PC-9 (cell line): ENCODE results near the gene CDS1. TPM values are rescaled to one million over a fixed set of nuclear protein-coding genes. Genes with fewer than 3 reads are reported as not detected.

ENCODE experiments used
- BruUV-seq: library from RNA; stranded (reverse); fragments of 400-500 nt; replicated peaks from 2 replicates; lab custom pipeline; 2021; lab: Mats Ljungman, UMichigan
- CTCF ChIA-PET: fragments of 300-600 bp; sonication (Branson Sonifier 250); formaldehyde crosslinking; loops from one replicate; lab custom pipeline; 2022; ENCODE audit warnings: antibody characterized with exemption; lab: Charles Lee
- POLR2A ChIA-PET: fragments of 300-600 bp; sonication (Branson Sonifier 250); formaldehyde crosslinking; loops from one replicate; lab custom pipeline; 2022; ENCODE audit warnings: antibody characterized with exemption; ENCODE audit not compliant: unreplicated experiment; lab: Charles Lee
- DNase-seq, 2 experiments: peaks; one replicate each; pipeline versions ENCODE4 v3.0.0 to v3.0.0-alpha.2; 2015 to 2022; ENCODE audit warnings: mixed read lengths in 1 of 2
- H2AFZ ChIP-seq: fragments of 200-600 bp; sonication (generic); 2 replicates; pipeline ENCODE4 v1.8.1; 2017; ENCODE audit warnings: antibody characterized with exemption
- H3F3A ChIP-seq: fragments of 200-600 bp; sonication (generic); 2 replicates; pipeline ENCODE4 v1.8.1; 2017; ENCODE audit warnings: antibody characterized with exemption, mild to moderate bottlenecking, low read depth; ENCODE audit not compliant: insufficient read depth
- H3K27ac ChIP-seq: fragments of 200-600 bp; sonication (generic); 2 replicates; pipeline ENCODE4 v1.6.1; 2016; ENCODE audit warnings: mixed run types
- H3K27me3 ChIP-seq: fragments of 200-600 bp; sonication (generic); 2 replicates; pipeline ENCODE4 v1.6.1; 2016; ENCODE audit warnings: low read depth, mixed run types; ENCODE audit not compliant: insufficient read depth
- H3K36me3 ChIP-seq: fragments of 200-600 bp; sonication (generic); 2 replicates; pipeline ENCODE4 v1.6.1; 2016; ENCODE audit warnings: low read depth, mixed run types
- H3K4me1 ChIP-seq: fragments of 200-600 bp; sonication (generic); replicated peaks from 2 replicates; pipeline ENCODE4 v1.6.1; 2016; ENCODE audit warnings: mixed run types; ENCODE audit not compliant: insufficient read depth
- H3K4me2 ChIP-seq: fragments of 200-600 bp; sonication (generic); 2 replicates; pipeline ENCODE4 v1.6.1; 2017; ENCODE audit warnings: mixed run types
- H3K4me3 ChIP-seq: fragments of 200-600 bp; sonication (generic); 2 replicates; pipeline ENCODE4 v1.6.1; 2016; ENCODE audit warnings: mixed run types
- H3K79me2 ChIP-seq: fragments of 200-600 bp; sonication (generic); 2 replicates; pipeline ENCODE4 v1.6.1; 2017; ENCODE audit warnings: low read depth, mixed run types
- H3K9me2 ChIP-seq: fragments of 200-600 bp; sonication (generic); 2 replicates; pipeline ENCODE4 v1.8.1; 2017; ENCODE audit warnings: mild to moderate bottlenecking; ENCODE audit not compliant: insufficient read depth
- H3K9me3 ChIP-seq: fragments of 200-600 bp; sonication (generic); 2 replicates; pipeline ENCODE4 v1.8.1; 2016; ENCODE audit warnings: low read depth; ENCODE audit not compliant: insufficient read depth
- H4K20me1 ChIP-seq: fragments of 200-600 bp; sonication (generic); 2 replicates; pipeline ENCODE4 v1.8.1; 2017; ENCODE audit not compliant: insufficient read depth
- CTCF ChIP-seq: fragments of 200-600 bp; sonication (generic); conservative IDR thresholded peaks from 2 replicates; pipeline ENCODE4 v1.6.1; 2017; ENCODE audit warnings: mixed run types, antibody characterized with exemption, mild to moderate bottlenecking, moderate library complexity
- EZH2 ChIP-seq: fragments of 200-600 bp; sonication (generic); IDR thresholded peaks from 2 replicates; pipeline ENCODE4 v1.8.0; 2017; ENCODE audit warnings: antibody characterized with exemption, low read depth
- intact Hi-C: fragments of 100-400 bp; cut with micrococcal nuclease; formaldehyde crosslinking; loops from one replicate; pipeline ENCODE4 v1.10.0; 2022; ENCODE audit not compliant: unreplicated experiment
- total RNA-seq: library from RNA; stranded (reverse); gene quantifications from 2 replicates; pipeline ENCODE4 v1.2.3, GENCODE V29; 2021

The CDS1 gene
- total RNA-seq, 1 experiment from 2014 or later: 35.6 TPM

GRCh38 chr4:84697615-84698201 is 114.8 kb downstream of the CDS1 start:
- no peaks in the 10 kb centered on the region for H3K9me3 ChIP-seq
- CTCF ChIA-PET: no interaction called here
- H3F3A ChIP-seq: no peaks in the 10 kb centered on the region; the same call in 1 of the 2 replicates
- no peaks in the 10 kb centered on the region for H3K27me3 ChIP-seq
- 0 out of 2 replicates have a peak, but pooled peaks cover 6% of the 10 kb centered on the region for H3K36me3 ChIP-seq
- no peak overlapping the region for H2AFZ ChIP-seq
- intact Hi-C loops: no loop called here
- H3K9me2 ChIP-seq: no peaks in the 10 kb centered on the region
- H3K79me2 ChIP-seq: no peaks in the 10 kb centered on the region
- no TSS peak for BruUV-seq
- H3K4me2 ChIP-seq: no peak overlapping the region
- no peak for DNase-seq
- no peak overlapping the region for H3K27ac ChIP-seq
- peaks cover 8% of the 10 kb centered on the region for H3K4me1 ChIP-seq
- H4K20me1 ChIP-seq: no peaks in the 10 kb centered on the region
- no peak overlapping the region for H3K4me3 ChIP-seq
- POLR2A ChIA-PET: no interaction called here
- TF ChIP-seq EZH2: no peak
- no peak for TF ChIP-seq CTCF

DNA sequence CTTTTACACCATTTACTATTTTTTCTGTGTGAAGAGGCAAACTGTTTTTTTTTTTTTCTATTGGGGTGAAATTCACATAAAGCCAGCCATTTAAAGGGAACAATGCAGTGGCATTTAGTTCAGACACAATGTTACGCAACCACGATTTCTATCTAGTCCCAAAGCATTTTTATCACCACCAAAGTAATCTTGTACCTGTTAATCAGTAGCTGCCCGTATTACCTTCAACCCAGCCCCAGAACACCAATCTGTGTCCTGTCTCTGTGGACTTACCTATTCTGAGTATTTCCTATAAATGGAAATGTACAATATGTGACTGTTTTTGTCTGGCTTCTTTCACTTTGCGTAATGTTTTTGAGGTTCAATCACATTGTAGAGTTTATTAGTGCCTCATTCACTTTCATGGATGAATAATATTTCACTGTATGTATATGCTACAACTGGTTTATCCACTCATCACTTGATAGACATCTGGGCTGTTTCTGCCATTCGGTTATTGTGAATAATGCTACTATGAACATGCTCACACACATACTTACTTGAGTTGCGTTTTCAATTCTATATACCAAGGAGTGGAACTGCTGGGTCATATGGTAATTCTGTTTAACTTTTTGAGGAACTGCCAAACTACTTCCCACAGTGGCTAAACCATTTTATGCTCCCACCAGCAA is 116.2 kb downstream of the CDS1 start:
- TF ChIP-seq CTCF: no peak
- no peak for TF ChIP-seq EZH2
- H3K36me3 ChIP-seq: 0 out of 2 replicates have a peak, but pooled peaks cover 3% of the 10 kb centered on the region
- CTCF ChIA-PET: interaction anchor here (0.7 kb wide), 1 partner anchor 43 kb away, joined by 6 read pairs; no protein-coding TSS in a partner anchor
- peaks cover 5% of the 10 kb centered on the region; the same call in 1 of the 2 replicates for H3K4me1 ChIP-seq
- H3K27ac ChIP-seq: no peak overlapping the region
- H3F3A ChIP-seq: no peaks in the 10 kb centered on the region
- no peaks in the 10 kb centered on the region for H3K79me2 ChIP-seq
- intact Hi-C loops: no loop called here
- POLR2A ChIA-PET: interaction anchor here (0.6 kb wide), 1 partner anchor 102 kb away, joined by 3 read pairs; no protein-coding TSS in a partner anchor
- H3K9me2 ChIP-seq: no peaks in the 10 kb centered on the region
- H2AFZ ChIP-seq: no peak overlapping the region
- H4K20me1 ChIP-seq: no peaks in the 10 kb centered on the region
- no peak for DNase-seq
- no peak overlapping the region for H3K4me3 ChIP-seq
- no peaks in the 10 kb centered on the region for H3K9me3 ChIP-seq
- H3K27me3 ChIP-seq: no peaks in the 10 kb centered on the region
- BruUV-seq: no TSS peak
- no peak overlapping the region for H3K4me2 ChIP-seq

Other genes starting within 250 kb of the CDS1 start
- gene NKX6-1, start 83.8 kb upstream of the CDS1 start, total RNA-seq: 0.37 and 0.63 TPM in 2 replicates